Measurements from ENCODE around the gene PRSS48. TPM values are rescaled to one million over a fixed set of nuclear protein-coding genes. Genes with fewer than 3 reads are reported as not detected.

Gene PRSS48
- total RNA-seq = not detected in 3 replicates
- long read RNA-seq = 0 reads

- no peak for DNase-seq (ENCODE audit: low spot score)
- Mint-ChIP-seq H3K4me3 (ENCODE audit: unreplicated experiment) (no peak within 1 kb of the TSS), H3K9me3 (ENCODE audit: low read depth) (no peaks in the 10 kb centered on the region), H3K27me3 (ENCODE audit: low read depth) (no peaks in the 10 kb centered on the region), H3K36me3 (ENCODE audit: low read depth) (no peaks in the 10 kb centered on the region), H3K27ac (ENCODE audit: unreplicated experiment) (no peak within 1 kb of the TSS), H3K4me1 (ENCODE audit: low read depth) (no peaks in the 10 kb centered on the region)
- peak; percentile 84 for TF ChIP-seq CTCF (IDR thresholded peaks at IDR 0.05)
Observed at GRCh38 chr4:151276787-151277562, at the start of gene PRSS48. TSS of gene PRSS48 (plus strand) at chr4:151277161. CDS start at chr4:151277173, 12 bp downstream.

- no peaks in the 10 kb centered on the region for H3K27me3 Mint-ChIP-seq (ENCODE audit: low read depth)
- H3K27ac Mint-ChIP-seq (ENCODE audit: unreplicated experiment) = peak overlapping the region; percentile 94
- peaks cover 1% of the 10 kb centered on the region for H3K36me3 Mint-ChIP-seq (ENCODE audit: low read depth)
- TF ChIP-seq CTCF (IDR thresholded peaks at IDR 0.05) = no peak
- H3K4me3 Mint-ChIP-seq (ENCODE audit: unreplicated experiment) = peak overlapping the region; percentile 36
- H3K4me1 Mint-ChIP-seq (ENCODE audit: low read depth) = peaks cover 47% of the 10 kb centered on the region
- H3K9me3 Mint-ChIP-seq (ENCODE audit: low read depth) = no peaks in the 10 kb centered on the region
- DNase-seq (ENCODE audit: low spot score) = no peak
Observed at GRCh38 chr4:151227172-151227571, 49.8 kb upstream of the PRSS48 start.

- Mint-ChIP-seq H3K4me3 (ENCODE audit: unreplicated experiment) (peak overlapping the region; percentile 36), H3K27ac (ENCODE audit: unreplicated experiment) (peak overlapping the region; percentile 94), H3K27me3 (ENCODE audit: low read depth) (no peaks in the 10 kb centered on the region), H3K4me1 (ENCODE audit: low read depth) (peaks cover 52% of the 10 kb centered on the region), H3K36me3 (ENCODE audit: low read depth) (peaks cover 1% of the 10 kb centered on the region), H3K9me3 (ENCODE audit: low read depth) (no peaks in the 10 kb centered on the region)
- no peak for DNase-seq (ENCODE audit: low spot score)
- TF ChIP-seq CTCF (IDR thresholded peaks at IDR 0.05) = no peak
Observed at GRCh38 chr4:151227731-151228130, 49.2 kb upstream of the PRSS48 start.

GRCh38 chr4:151228189-151229119 is 48.5 kb upstream of the PRSS48 start:
- Mint-ChIP-seq H3K36me3 (ENCODE audit: low read depth) (peaks cover 1% of the 10 kb centered on the region), H3K4me1 (ENCODE audit: low read depth) (peaks cover 53% of the 10 kb centered on the region), H3K9me3 (ENCODE audit: low read depth) (no peaks in the 10 kb centered on the region), H3K4me3 (ENCODE audit: unreplicated experiment) (peak overlapping the region; percentile 13), H3K27me3 (ENCODE audit: low read depth) (no peaks in the 10 kb centered on the region), H3K27ac (ENCODE audit: unreplicated experiment) (peak overlapping the region; percentile 94)
- TF ChIP-seq CTCF (IDR thresholded peaks at IDR 0.05) = no peak
- DNase-seq (ENCODE audit: low spot score) = no peak

GRCh38 chr4:151231915-151232595 is 44.9 kb upstream of the PRSS48 start:
- Mint-ChIP-seq H3K36me3 (ENCODE audit: low read depth) (peaks cover 1% of the 10 kb centered on the region), H3K4me1 (ENCODE audit: low read depth) (peaks cover 34% of the 10 kb centered on the region), H3K27me3 (ENCODE audit: low read depth) (no peaks in the 10 kb centered on the region), H3K4me3 (ENCODE audit: unreplicated experiment) (no peak overlapping the region), H3K27ac (ENCODE audit: unreplicated experiment) (peak overlapping the region; percentile 6), H3K9me3 (ENCODE audit: low read depth) (no peaks in the 10 kb centered on the region)
- DNase-seq (ENCODE audit: low spot score) = no peak
- no peak for TF ChIP-seq CTCF (IDR thresholded peaks at IDR 0.05)
